Measurements from ENCODE around the gene SNHG17. TPM values are rescaled to one million over a fixed set of nuclear protein-coding genes. Genes with fewer than 3 reads are reported as not detected.

The SNHG17 gene
- total and polyA plus RNA-seq, 9 of the 15 experiments (the other 6 are each of a cell fraction or from before 2014, with no cell fraction given) = 29.8 to 106 (median 57.7) TPM

- TF ChIP-seq BDP1 (IDR thresholded peaks at IDR 0.05; ENCODE audit: insufficient read depth, insufficient read length) (no peak), NFE2 (IDR thresholded peaks at IDR 0.05; ENCODE audit: low read depth) (peak; percentile 32; the same call in 1 of the 2 replicates), ZZZ3 (IDR thresholded peaks at IDR 0.05) (peak; percentile 86), ZBTB1 (CRISPR knock-in tag; IDR thresholded peaks at IDR 0.05; ENCODE audit: borderline replicate concordance, low read depth) (peak; percentile 78; the same call in 1 of the 2 replicates), FOXM1 (IDR thresholded peaks at IDR 0.05; ENCODE audit: low read depth) (no peak), FOXM1 (CRISPR knock-in tag; IDR thresholded peaks at IDR 0.05; ENCODE audit: low read depth) (no peak), ZEB2 (IDR thresholded peaks at IDR 0.05) (no peak), ZNF551 (CRISPR knock-in tag; IDR thresholded peaks at IDR 0.05) (no peak), NBN (IDR thresholded peaks at IDR 0.05; ENCODE audit: low read depth) (0 out of 2 replicates have a peak, but pooled peaks have one; percentile 62), ZNF398 (CRISPR knock-in tag; IDR thresholded peaks at IDR 0.05) (no peak), ATF1 (CRISPR knock-in tag; IDR thresholded peaks at IDR 0.05) (no peak), ATF1 (tag; IDR thresholded peaks at IDR 0.05) (peak; percentile 89), SMAD2 (IDR thresholded peaks at IDR 0.05; ENCODE audit: low read depth, low read length) (no peak), NCOA4 (IDR thresholded peaks at IDR 0.05; ENCODE audit: partially characterized antibody) (no peak), ZBTB9 (CRISPR knock-in tag; IDR thresholded peaks at IDR 0.05) (peak; percentile 72; the same call in 1 of the 2 replicates), NR2C1 (IDR thresholded peaks at IDR 0.05) (peak; percentile 40; the same call in 1 of the 2 replicates), NR2C1 (tag; IDR thresholded peaks at IDR 0.05) (peak; percentile 42; the same call in 1 of the 2 replicates), ZFP1 (CRISPR knock-in tag; IDR thresholded peaks at IDR 0.05) (no peak), HNRNPH1 (optimal IDR thresholded peaks at IDR 0.05; ENCODE audit: low read depth, low read length) (no peak), KDM4B (IDR thresholded peaks at IDR 0.05; ENCODE audit: borderline replicate concordance in 2 of 2, low read depth in 1 of 2) (peak in 1 of 2 experiments; percentile 96; a peak in 2 of 4 replicates), NUFIP1 (IDR thresholded peaks at IDR 0.05; ENCODE audit: partially characterized antibody) (no peak), CREB3 (tag; conservative IDR thresholded peaks at IDR 0.05; ENCODE audit: low read depth) (no peak), ATF6 (CRISPR knock-in tag; IDR thresholded peaks at IDR 0.05) (no peak)
These were observed 11.5 kb upstream of the SNHG17 start (continued) for GRCh38 chr20:38446441-38447209.

Data from K562 (cell line).